HG02970 (cell line): ENCODE results near the gene ZBTB34.
A peak's percentile ranks its signal among the peaks of the same experiment; 100 is the strongest.

Experiments used
- ATAC-seq: cut with Tn5 transposase; IDR thresholded peaks from one replicate; pipeline ENCODE4 v1.9.1; 2021; ENCODE audit warnings: mild to moderate bottlenecking, moderate library complexity, moderate number of reproducible peaks; ENCODE audit not compliant: unreplicated experiment, low FRiP score

The ZBTB34 gene

DNA sequence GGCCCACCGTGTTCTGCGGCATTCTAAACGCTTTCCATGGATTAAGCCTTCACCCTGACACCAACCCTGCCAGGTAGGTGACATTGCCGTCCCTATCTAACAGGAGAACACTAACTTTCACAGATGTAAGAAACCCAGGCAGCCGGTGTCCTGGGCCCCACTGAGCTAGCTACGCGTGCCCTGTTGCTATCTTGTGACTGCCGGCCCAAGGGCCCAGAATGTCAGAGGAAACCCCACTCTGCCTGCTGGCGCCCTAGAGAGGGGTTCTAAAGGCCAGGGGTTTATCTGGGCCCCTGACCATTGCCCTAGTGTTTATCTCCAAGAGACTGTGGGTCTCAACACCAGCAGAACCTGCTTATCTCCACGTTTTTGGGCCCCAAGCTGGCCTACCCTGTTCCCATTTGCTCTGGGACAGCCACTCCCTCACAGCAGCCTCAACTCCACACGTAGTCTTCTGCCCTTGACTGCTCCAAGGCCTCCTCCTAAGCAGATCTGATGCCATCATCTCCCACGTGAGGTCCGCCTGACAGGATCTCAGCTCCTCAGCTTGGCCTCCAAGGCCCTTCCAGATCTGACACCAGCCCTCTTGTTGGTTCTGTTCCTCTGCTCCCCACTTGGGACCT, 18.1 kb upstream of the ZBTB34 start:
- ATAC-seq, result no peak

DNA sequence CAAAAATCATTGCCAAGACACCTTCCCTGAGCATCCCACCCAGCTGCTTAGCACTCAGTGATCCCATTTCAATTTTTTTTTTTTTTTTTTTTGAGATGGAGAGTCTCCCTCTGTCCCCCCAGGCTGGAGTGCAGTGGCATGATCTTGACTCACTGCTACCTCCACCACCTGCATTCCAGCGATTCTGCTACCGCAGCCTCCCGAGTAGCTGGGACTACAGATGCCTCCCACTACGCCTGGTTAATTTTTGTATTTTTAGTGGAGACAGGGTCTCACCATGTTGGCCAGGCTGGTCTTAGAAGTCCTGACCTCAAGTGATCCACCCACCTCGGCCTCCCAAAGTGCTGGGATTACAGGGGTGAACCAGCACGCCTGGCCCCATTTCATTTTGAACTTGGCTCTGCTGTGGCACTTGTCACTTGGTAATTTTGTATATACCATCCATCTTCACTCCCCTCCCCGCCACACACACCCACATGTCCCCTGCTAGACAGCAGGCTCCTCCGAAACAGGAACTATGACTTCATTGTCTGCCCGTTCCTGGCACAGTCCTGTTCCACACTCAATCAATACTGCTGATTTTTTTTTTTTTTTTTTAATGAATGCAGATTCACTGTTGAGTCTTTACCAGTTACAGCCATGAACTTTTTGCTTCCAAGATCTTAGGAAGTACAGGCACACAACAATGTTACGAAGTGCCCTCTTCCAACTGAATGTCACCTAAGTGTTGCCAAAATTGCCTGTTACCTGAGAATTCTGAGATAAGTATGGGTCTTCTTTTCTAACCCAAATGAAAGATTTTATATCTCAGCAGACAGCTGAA, 17.3 kb upstream of the ZBTB34 start:
- ATAC-seq, result no peak

DNA sequence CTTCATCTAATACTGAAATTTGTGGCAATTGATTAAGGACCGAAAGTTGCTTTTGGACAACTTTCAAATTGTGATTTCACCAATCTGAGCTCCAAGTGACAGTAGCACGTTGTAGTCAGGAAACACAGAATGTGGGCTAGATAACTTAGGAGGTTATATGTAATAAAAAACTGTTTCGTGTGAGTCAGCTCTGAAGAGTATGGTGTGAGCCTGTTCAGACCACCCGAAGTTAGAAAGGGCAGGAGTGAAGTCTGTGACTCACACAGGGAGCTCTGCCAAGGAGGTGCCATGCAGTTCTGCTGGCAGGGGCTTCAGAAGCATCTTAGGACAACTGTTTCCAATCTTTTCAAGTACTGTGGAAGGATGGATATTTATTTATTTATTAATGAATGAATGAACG, 16.4 kb upstream of the ZBTB34 start:
- ATAC-seq, result no peak

DNA sequence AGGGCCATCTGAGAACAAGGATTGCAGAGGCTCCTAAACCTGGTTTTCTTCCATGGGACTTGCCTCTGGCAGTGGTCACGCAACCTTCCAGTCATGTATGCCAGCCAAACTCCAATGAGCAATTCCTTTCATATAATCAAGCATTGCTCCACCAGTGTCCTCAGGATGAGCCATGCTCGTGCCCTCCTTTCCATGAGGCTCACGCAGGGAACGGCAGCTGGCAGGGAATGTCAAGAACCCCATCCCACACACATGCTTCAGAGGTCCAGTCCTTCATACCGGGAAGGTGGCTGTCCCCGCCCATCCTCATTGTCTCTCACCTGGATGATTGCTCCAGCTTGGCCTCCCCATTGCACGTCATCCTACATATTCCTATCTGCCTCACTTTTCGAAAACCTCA, 13.4 kb upstream of the ZBTB34 start:
- no peak for ATAC-seq

DNA sequence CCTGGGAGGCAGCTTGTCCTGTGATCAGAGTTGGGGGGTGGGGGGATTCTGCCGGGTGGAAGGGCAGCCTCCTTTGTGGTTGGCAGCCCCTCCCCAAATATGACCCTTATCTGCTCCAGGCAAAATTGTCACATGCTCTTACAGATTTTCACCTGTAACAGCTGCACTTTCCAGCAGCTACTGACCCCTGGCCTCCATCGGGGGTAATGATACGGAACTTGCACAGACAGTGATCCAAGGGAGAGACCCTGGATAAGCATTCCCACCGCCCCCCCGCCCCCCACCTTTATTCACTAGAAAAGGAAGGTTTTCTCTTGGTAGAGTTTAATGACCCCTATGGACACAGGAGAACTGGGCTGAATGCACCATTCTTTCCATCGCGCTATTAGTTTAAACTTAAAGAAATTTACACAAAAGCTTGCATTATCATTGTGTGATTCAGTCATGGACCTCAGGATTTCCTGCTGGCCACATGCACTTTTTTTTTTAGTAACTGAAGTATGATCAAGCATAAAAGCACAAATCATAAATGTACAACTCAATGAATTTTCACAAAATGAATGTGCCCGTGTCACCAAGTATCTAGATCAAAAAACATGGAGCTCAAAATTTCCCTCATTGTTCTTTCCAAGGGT, 10.7 kb upstream of the ZBTB34 start:
- ATAC-seq, result no peak

DNA sequence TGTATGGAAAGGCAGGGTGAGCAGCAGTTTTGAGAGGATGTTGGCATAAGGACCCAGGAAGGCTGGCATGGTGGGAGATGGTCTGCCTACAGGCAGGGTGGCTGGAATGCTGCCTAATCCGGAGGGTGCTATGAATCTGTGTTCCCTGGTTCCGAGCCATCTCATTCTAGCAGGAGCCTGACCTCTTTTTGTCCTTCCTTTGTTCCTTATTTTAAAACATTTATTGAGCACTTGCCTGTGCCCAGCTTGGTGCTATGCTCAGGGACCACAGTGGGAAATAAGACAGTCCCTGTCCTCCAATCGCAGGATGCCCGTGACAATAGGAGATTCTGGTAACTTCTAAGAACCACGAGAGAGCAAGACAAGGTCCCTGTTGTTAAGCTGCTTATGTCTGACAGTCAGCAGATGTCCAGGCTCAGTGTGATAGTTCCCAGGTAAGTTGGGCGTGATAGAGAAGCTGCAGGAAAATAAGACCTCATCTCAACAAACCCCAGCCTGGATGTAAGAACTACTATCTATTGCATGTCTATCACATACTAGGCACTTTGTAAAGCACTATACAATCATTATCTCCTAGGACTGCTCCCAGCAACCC, 9.1 kb upstream of the ZBTB34 start:
- ATAC-seq, result no peak

DNA sequence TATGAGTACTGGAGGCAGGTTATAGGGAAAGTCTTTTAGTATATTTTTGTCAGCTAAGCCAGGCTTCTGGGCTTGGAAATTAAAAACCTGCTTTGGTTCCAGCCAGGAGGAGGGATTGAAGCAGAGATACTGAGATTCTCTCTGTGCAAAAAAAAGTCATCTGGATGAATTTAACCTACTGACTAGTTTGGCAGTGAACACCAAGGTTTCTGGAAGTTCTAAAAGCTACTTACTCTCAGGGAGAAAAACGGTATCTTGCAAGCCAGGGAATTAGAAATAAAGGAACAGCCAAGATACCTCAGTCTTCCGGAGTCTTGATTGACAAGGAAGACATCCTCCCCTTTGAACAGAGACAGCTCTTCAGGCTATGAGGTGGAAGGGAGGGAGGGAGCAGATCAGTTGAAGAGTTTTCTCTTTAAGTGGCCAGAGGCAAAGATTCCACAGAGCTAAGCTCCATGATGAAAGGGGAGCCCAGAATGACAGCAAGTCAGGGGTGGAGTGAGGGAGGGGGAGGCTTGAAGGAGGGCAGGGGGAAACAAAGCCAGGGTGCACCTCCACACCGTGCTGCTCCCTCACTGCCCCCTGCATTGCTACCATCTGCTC, 8.3 kb upstream of the ZBTB34 start:
- no peak for ATAC-seq

DNA sequence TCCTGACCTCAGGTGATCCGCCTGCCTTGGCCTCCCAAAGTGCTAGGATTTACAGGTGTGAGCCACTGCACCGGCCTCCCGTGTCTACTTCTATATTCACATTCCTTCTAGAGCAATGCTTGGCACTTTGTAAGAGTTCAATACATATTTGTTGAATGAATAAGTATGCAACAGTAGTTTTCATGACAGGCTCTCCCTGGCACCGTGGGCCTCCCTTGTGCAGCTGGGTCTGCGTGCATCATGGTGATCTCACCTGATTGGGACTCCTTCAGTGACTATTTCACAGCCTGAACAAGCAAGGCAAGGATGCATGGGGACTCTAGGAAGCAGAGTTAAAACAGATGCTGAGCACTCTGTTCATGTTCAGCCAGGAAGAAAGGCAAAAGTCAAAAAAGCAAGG, 6.8 kb upstream of the ZBTB34 start:
- ATAC-seq, result no peak

DNA sequence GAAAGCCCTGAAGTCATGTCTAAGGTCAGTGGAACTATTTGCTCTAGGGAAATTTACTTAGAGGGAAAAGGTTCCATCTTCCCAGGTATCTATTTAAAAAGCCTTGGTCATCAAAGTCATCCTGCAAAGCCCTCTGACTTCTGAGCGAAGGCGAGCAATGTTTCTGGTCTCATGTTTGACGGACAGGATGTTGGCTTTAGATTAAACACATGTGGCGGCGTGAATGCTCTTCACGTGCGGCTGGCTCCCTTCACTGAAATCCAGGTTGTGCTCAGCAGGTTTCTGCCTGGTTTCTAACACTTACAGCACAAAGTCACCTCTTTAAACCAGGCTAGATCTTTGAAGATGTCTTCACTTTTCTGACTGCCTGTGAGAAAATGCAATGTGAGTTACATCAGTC, 5.7 kb upstream of the ZBTB34 start:
- ATAC-seq, result no peak

DNA sequence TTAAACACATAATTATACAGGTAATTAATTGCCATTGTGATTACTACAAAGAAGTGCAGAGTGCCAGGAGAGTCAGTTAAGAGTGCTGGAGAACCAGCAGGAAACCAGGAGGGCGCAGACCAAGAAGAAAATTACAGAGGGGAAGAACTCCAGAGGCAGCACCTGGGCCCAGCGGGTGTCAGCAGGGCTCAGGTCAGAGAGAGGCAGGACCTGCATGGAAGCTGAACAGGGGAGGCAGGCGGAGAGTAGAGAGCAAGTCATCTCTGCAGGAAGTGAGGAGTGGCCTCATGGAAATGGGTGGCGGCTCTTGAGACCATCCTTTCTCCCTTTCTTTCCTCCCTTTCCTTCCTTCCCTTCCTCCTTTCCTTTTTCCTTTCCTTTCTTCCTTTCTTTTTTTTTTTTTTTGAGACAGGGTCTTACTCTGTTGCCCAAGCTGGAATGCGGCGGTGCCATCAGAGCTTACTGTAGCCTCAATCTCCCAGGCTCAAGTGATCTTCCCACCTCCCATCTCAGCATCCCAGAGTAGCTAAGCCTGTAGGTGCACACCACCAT, 4.0 kb upstream of the ZBTB34 start:
- no peak for ATAC-seq

DNA sequence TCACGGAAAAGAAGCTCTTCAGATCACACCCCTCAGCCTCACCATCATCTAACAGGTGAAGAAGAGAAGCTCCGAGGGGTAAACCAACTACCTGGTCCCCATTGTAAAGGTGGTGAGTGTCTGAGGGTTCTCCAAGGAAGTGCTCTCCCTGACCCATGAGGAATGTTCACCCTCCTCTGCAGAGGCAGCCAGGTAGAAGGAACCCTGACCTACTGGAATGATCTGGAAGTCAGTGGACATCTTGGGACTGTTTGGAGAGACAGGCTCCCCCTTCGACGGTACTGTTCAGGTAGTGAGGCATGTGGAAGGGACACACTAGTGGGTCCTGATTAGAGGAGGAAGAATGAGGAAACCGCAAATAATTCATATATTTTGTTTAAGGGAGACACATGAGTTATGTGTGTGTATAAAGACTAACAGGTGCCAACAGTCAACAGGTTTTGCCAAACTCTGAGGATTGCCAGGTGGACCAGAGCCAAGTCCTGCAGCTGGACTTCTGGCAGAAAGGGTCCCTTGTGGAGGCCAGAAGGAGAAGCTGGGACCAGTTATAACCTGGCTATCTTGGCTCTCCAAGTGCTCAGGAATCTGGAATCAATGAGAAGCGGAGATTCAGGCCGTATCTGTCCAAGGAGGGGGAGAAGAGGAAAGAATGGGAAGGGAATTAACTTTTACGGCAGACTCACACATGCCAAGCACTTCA, 3.0 kb upstream of the ZBTB34 start:
- ATAC-seq, result no peak

DNA sequence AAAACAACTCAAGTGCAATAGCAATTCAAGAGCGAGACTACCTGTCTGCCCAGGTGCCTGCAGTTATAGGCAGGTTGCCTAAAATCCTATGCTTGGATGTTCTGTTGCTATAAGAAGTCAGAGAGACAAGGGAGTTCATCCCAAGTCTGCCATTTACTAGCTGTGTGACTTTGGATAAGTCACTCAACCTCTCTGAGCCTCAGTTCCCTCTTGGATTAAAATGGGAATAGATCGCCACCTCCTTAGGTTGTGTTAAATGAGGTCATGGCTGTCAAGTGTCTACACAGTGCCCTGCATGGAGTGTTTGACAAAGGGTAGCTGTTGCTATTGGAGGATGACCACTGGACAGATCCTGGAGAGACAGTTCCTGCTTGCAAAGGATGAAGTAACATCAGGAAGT, 1.3 kb upstream of the ZBTB34 start:
- no peak for ATAC-seq

DNA sequence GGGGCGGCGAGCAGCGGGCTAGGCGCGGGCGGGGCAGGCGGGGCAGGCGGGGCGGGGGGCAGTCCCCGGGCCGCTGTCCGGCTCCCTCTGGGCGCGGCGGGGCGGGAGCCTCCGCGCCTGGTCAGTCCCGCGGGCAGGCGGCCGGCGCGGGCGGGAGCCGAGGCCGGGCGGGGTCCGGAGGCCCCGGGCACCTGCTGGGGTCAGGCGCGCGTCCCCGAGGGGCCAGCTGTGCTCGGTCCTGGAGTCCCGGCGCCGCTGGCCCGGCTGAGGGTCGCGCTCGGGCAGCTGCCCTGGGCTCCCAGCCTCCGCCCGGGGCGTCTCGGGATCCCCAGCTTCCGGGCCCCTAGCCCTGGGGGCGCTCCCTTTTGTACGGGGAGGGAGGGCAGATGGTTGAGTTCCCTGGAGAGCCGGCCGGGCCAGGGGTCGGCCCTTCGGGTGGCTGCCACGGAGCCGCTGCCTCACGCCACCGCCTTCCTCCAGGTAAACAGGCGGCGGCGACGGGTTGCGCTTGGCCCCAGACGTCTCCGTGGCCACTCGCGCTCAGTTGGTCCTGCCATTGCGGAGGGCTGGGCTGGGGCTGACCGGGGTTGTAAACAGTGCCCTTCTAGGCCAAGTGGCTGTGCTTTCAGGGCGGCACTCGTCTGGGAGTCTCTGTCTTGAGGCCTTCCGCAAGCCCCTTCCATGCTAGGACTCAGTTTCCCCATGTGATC, 473 bp downstream of the ZBTB34 start:
- ATAC-seq, result peak; percentile 17

DNA sequence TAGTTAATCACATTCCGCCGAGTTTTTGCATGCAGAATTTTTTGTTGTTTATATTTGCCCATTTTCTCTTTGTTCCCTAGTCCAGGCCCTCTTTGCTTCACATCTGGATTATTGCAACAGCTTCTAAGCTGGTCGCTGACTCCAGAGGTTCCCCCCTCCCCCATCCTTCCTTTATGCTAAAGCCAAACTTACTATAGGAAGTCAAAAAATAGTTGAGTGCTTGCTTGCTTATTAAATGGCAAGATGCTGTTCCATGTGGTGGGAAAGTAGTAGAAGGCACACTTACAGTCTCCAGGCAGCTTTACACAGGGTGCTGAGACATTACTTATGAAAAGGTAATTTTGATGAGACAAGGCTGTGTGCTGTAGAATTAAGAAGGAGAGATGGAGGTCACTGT, 1.3 kb downstream of the ZBTB34 start:
- no peak for ATAC-seq

DNA sequence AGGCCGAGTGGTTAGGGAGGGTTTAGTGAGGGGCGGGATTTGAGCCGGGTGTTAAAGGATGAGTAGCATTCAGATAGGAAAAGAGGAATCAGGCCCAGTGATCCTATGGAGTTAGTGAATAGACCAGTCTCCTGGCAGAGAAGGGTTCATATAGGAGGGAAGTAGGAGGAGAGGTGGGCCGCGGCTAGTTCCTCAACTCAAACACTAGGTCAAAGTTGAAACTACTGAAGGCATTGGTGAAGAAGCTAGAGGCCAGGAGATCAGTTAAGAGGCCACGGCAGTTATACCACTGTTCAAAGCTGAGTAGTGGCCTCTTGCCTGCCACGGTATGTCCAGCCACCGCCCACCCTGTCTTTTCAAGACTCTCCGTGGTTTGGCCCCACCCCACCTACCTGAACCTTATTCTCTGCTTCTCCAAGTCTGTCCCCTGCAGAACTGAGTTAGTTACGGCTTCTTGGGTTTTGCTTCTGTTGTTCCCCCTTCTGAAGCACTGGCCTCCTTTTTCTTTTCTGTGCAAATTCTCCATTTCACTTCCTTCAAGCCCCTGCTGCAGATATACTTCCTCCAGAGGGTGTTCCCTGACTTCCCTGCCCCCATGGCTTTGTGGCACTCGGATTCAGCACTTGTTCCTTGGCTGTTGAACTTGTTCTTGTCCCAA, 1.8 kb downstream of the ZBTB34 start:
- no peak for ATAC-seq

DNA sequence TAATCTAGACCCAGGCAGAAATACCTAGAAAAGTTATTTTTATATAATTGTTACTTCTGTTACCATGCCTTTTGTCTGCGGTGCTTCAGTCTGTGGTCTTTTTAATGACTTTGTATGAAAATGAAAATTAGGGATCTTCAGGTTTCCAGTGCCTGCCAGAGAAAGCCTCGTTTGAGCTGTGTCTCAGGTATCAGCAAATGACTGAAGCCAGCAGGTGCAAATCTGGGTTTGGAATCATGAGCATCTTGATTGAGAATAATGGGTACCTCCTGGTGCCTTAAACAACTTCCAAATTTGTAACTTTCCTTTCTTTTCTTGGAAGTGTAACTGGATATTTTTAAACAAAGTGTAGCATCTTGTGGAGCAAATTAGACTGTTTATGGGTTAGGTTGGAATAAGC, 4.3 kb downstream of the ZBTB34 start:
- no peak for ATAC-seq

DNA sequence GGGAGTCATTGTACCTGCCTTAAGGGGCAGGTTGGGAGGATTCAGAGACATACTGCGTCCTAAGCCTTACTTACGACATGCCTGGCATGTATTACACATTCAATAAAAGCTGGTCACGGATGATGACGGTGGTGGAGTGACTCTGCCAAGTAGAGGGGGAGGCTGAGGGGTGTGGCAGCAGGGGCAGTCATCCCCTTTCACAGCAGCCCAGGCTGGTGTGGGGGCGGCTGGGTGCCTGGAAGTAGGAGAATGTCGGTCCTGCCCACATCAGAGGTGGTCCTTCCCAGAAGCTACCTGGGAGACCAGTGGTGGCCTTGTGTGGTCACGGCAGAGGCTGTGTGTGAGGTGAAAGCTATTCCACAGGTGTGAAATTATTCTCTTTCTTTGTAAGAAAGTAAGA, 8.9 kb downstream of the ZBTB34 start:
- ATAC-seq, result no peak

DNA sequence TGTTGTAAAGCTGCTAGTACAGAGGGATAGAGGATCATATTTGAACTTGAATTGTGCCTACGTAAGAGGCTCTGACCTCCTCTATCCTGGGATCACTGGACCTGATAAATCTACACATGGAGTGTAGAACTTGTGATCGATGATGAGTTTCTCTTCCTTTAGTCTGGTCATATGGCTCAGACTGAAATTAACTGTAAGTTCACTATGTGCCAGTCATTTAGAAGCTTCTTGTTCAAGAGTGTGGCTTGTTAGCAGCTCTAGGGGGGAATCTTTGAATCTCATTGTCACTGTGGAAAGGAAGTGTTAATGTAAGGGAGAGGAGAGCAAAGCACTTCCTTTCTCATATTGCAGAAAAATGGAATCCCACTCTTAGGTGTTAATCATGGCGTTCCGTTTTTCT, 12.1 kb downstream of the ZBTB34 start:
- no peak for ATAC-seq
